Activated T-cell treated with anti-CD3 and anti-CD28 coated beads for 48 hours (primary cell): ENCODE measurements around the gene RGS11.

Source experiments
- DNase-seq: peaks from one replicate; pipeline ENCODE4 v3.0.0-alpha.2; 2020; ENCODE audit warnings: low read depth

RGS11 gene

GRCh38 chr16:275786-276232 lies at the start of gene RGS11:
TSS of gene RGS11 (minus strand) at chr16:275944. CDS start at chr16:275911, 33 bp downstream.
- no peak for DNase-seq

- DNase-seq, result peak; percentile 45
These were observed 48.9 kb upstream of the RGS11 start for GRCh38 chr16:324451-325334.

- DNase-seq, result no peak
These were observed 48.4 kb upstream of the RGS11 start for GRCh38 chr16:324201-324450.

- DNase-seq, result no peak
These were observed 46.9 kb upstream of the RGS11 start for GRCh38 chr16:322476-323143.

GRCh38 chr16:321532-321931 lies 45.8 kb upstream of the RGS11 start:
- no peak for DNase-seq

- DNase-seq, result no peak
These were observed 44.5 kb upstream of the RGS11 start for GRCh38 chr16:320206-320605.

GRCh38 chr16:318628-319027 lies 42.9 kb upstream of the RGS11 start:
- DNase-seq, result no peak

GRCh38 chr16:317583-317982 lies 41.8 kb upstream of the RGS11 start:
- no peak for DNase-seq

GRCh38 chr16:316741-317464 lies 41.2 kb upstream of the RGS11 start:
- DNase-seq, result no peak

- DNase-seq, result no peak
These were observed 39.1 kb upstream of the RGS11 start for GRCh38 chr16:314795-315299.

GRCh38 chr16:314351-314750 lies 38.6 kb upstream of the RGS11 start:
- DNase-seq, result no peak

- DNase-seq, result no peak
These were observed 36.0 kb upstream of the RGS11 start for GRCh38 chr16:311725-312124.

GRCh38 chr16:309476-309875 lies 33.7 kb upstream of the RGS11 start:
- no peak for DNase-seq

GRCh38 chr16:307691-308312 lies 32.1 kb upstream of the RGS11 start:
- no peak for DNase-seq

GRCh38 chr16:306911-307370 lies 31.2 kb upstream of the RGS11 start:
- DNase-seq, result no peak

- no peak for DNase-seq
These were observed 30.3 kb upstream of the RGS11 start for GRCh38 chr16:305916-306626.

- DNase-seq, result no peak
These were observed 28.2 kb upstream of the RGS11 start for GRCh38 chr16:303760-304505.

- no peak for DNase-seq
These were observed 26.2 kb upstream of the RGS11 start for GRCh38 chr16:301950-302349.

- DNase-seq, result no peak
These were observed 25.5 kb upstream of the RGS11 start for GRCh38 chr16:301235-301634.

- DNase-seq, result no peak
These were observed 22.1 kb upstream of the RGS11 start for GRCh38 chr16:297832-298231.
